Measurements from ENCODE around the gene SLC17A7. TPM values are rescaled to one million over a fixed set of nuclear protein-coding genes. Genes with fewer than 3 reads are reported as not detected.

SLC17A7 gene
- total and polyA plus RNA-seq, 2 donors (not counting 3 experiments of a cell fraction or from before 2014, with no cell fraction given): 0.07 to 0.13 TPM

GRCh38 chr19:49468199-49468598 is 26.9 kb upstream of the SLC17A7 start:
- FAIRE-seq: no peak
- H3K9me3 ChIP-seq (replicated peaks; ENCODE audit: control insufficient read depth, insufficient read depth, low read length): no peaks in the 10 kb centered on the region
- no peaks in the 10 kb centered on the region for H3K9me1 ChIP-seq (replicated peaks; ENCODE audit: control insufficient read depth, extremely low read depth, insufficient read depth, low read length)
- no peak overlapping the region for H3K4me3 ChIP-seq (replicated peaks in 1 of 3; ENCODE audit: insufficient read depth in 1 of 3, low read depth in 1 of 3, low read length in 3 of 3)
- no peak for DNase-seq (ENCODE audit: low read depth, low spot score)
- H3K36me3 ChIP-seq (ENCODE audit: control insufficient read depth in 2 of 2, extremely low read depth in 1 of 2, insufficient read depth in 2 of 2, low read length in 2 of 2): peaks cover 0 to 12% of the 10 kb centered on the region in 2 experiments
- H3K4me1 ChIP-seq (ENCODE audit: control insufficient read depth, extremely low read depth, insufficient read depth, low read length): no peaks in the 10 kb centered on the region
- TF ChIP-seq POLR2A (IDR thresholded peaks at IDR 0.05; ENCODE audit: low read depth, low read length) (no peak), MAX (IDR thresholded peaks at IDR 0.05; ENCODE audit: insufficient read depth, insufficient read length) (no peak), FOS (IDR thresholded peaks at IDR 0.05; ENCODE audit: borderline replicate concordance, insufficient read depth, low read length) (no peak), CTCF (IDR thresholded peaks at IDR 0.05; ENCODE audit: extremely low read depth in 1 of 2, insufficient read depth in 1 of 2, low read depth in 1 of 2, low read length in 2 of 2) (no peak), MYC (IDR thresholded peaks at IDR 0.05; ENCODE audit: low read depth, low read length) (no peak), EZH2 (IDR thresholded peaks at IDR 0.05; ENCODE audit: borderline replicate concordance, low read depth, low read length, severe bottlenecking) (no peak), GATA2 (IDR thresholded peaks at IDR 0.05; ENCODE audit: insufficient read depth, insufficient read length, low read depth, low read length) (no peak), POLR2AphosphoS5 (IDR thresholded peaks at IDR 0.05; ENCODE audit: insufficient read depth, low read depth, low read length) (no peak), JUN (IDR thresholded peaks at IDR 0.05; ENCODE audit: borderline replicate concordance, insufficient read depth, insufficient read length, low read depth) (no peak)
- dilution Hi-C loops (cut with MboI; ENCODE audit: extremely low pct_ligation_motif_present, low sequenced_read_pairs): no loop called here
- no peak overlapping the region for H3K9ac ChIP-seq (replicated peaks; ENCODE audit: extremely low read depth, insufficient read depth, low read length)
- POLR2A ChIA-PET: no interaction called here
- no peak overlapping the region for H3K4me2 ChIP-seq (ENCODE audit: insufficient read depth, low read length)
- no TSS peak for BruUV-seq (replicated peaks)
- CTCF ChIA-PET: interaction anchor here (1.3 kb wide), 1 partner anchor 11 kb away, joined by 3 read pairs; no protein-coding TSS in a partner anchor
- H3K27ac ChIP-seq (ENCODE audit: insufficient read depth, low read depth, low read length): no peak overlapping the region
- no peak overlapping the region for H2AFZ ChIP-seq (ENCODE audit: low read depth, low read length)
- intact Hi-C loops (cut with micrococcal nuclease): no loop called here
- no peaks in the 10 kb centered on the region for H4K20me1 ChIP-seq (replicated peaks; ENCODE audit: control insufficient read depth, extremely low read depth, insufficient read depth, low read length)
- no peaks in the 10 kb centered on the region for H3K27me3 ChIP-seq (ENCODE audit: control insufficient read depth in 2 of 2, insufficient read depth in 2 of 2, low read length in 2 of 2)
- H3K79me2 ChIP-seq (ENCODE audit: control insufficient read depth, insufficient read depth, low read length): no peaks in the 10 kb centered on the region
